Fibroblast of skin of right quadriceps (primary cell): ENCODE results near the gene PDS5B.

Source experiments
- DNase-seq: peaks from one replicate; pipeline ENCODE4 v3.0.0-alpha.2; 2013

The PDS5B gene

GRCh38 chr13:32733690-32734089, 147.4 kb downstream of the PDS5B start:
- DNase-seq: no peak

- peak; percentile 81 for DNase-seq
Observed at GRCh38 chr13:32734511-32734910, 148.3 kb downstream of the PDS5B start.

- no peak for DNase-seq
Observed at GRCh38 chr13:32735859-32736258, 149.6 kb downstream of the PDS5B start.

- DNase-seq: no peak
Observed at GRCh38 chr13:32736648-32737047, 150.4 kb downstream of the PDS5B start.

GRCh38 chr13:32737111-32737571, 150.9 kb downstream of the PDS5B start:
- no peak for DNase-seq

- no peak for DNase-seq
Observed at GRCh38 chr13:32737679-32738078, 151.4 kb downstream of the PDS5B start.

- no peak for DNase-seq
Observed at GRCh38 chr13:32745509-32745908, 159.3 kb downstream of the PDS5B start.

- DNase-seq: no peak
Observed at GRCh38 chr13:32746474-32746873, 160.2 kb downstream of the PDS5B start.

- no peak for DNase-seq
Observed at GRCh38 chr13:32748305-32748704, 162.1 kb downstream of the PDS5B start.

- DNase-seq: no peak
Observed at GRCh38 chr13:32751340-32751739, 165.1 kb downstream of the PDS5B start.

- DNase-seq: no peak
Observed at GRCh38 chr13:32752311-32752710, 166.1 kb downstream of the PDS5B start.

GRCh38 chr13:32752997-32753606, 166.8 kb downstream of the PDS5B start:
- DNase-seq: no peak

- DNase-seq: no peak
Observed at GRCh38 chr13:32754179-32754578, 167.9 kb downstream of the PDS5B start.

GRCh38 chr13:32759152-32759551, 172.9 kb downstream of the PDS5B start:
- no peak for DNase-seq

GRCh38 chr13:32761472-32761871, 175.2 kb downstream of the PDS5B start:
- DNase-seq: no peak

GRCh38 chr13:32779119-32779518, 192.9 kb downstream of the PDS5B start:
- no peak for DNase-seq

- no peak for DNase-seq
Observed at GRCh38 chr13:32781906-32782305, 195.7 kb downstream of the PDS5B start.

GRCh38 chr13:32783067-32783466, 196.8 kb downstream of the PDS5B start:
- DNase-seq: peak; percentile 49

- no peak for DNase-seq
Observed at GRCh38 chr13:32790731-32791130, 204.5 kb downstream of the PDS5B start.

- DNase-seq: no peak
Observed at GRCh38 chr13:32791545-32792172, 205.4 kb downstream of the PDS5B start.

- DNase-seq: no peak
Observed at GRCh38 chr13:32796754-32797153, 210.5 kb downstream of the PDS5B start.

GRCh38 chr13:32802159-32802558, 215.9 kb downstream of the PDS5B start:
- no peak for DNase-seq

- no peak for DNase-seq
Observed at GRCh38 chr13:32804673-32805230, 218.5 kb downstream of the PDS5B start.

- peak; percentile 77 for DNase-seq
Observed at GRCh38 chr13:32811297-32811800, 225.1 kb downstream of the PDS5B start.
